ENCODE measurements around the gene NKIRAS2.

GRCh38 chr17:41992576-41992975 is 27.3 kb upstream of the NKIRAS2 start:
- no peak for TF ChIP-seq RAD21 (conservative IDR thresholded peaks at IDR 0.05)
- no peak for TF ChIP-seq TAF1 (IDR thresholded peaks at IDR 0.05; ENCODE audit: low read depth)

All from neural cell (in vitro differentiated cells).